ENCODE data around the gene VOPP1.

VOPP1 gene

DNA sequence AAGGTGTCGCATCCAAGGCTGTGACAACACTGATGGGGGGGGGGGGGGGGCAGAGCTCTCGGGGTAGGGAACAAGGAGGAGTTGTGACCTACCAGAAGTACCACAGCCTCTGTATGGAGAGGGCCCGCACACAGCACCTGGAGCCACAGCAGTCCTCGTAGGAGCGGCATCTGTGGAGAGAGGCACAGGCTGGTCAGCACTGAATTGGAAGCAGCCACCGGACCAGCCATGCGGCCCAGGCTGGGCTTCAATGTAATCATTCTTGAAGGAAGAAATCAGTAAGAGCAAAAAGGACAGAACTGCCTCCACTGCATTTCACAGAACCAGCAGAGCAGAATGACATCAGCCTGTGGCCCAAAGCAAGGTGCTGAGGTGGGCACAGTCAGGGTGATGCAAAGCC, 74.8 kb downstream of the VOPP1 start:
- Histone ChIP-seq H3K9ac (ENCODE audit: low read depth, low read length) (no peak overlapping the region), H3K4me1 (ENCODE audit: insufficient read depth, low read length) (no peaks in the 10 kb centered on the region), H3K36me3 (ENCODE audit: insufficient read depth, low read length) (no peaks in the 10 kb centered on the region; the same call in 1 of the 2 replicates), H3K9me3 (ENCODE audit: control insufficient read depth, insufficient read depth, low read length) (no peaks in the 10 kb centered on the region)

DNA sequence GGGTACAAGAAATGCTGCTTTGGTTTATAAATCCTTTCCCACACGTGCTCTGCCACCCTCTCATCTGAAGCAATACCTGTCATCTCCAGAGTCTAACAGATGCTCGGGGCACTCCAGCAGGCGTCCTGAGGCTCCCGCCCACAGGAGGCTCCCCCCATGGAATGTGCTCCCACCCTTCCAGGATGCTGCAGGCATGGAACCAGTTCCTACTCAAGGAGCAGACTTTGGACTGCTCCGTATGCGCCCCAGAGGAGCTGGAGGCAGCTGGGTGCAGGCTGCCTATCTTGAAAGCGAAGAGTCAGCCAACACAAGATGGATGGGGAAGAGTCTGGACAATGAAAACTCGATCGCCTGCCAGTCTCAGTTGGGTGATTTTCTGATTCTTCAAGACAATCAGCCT, 75.4 kb downstream of the VOPP1 start:
- H3K36me3 ChIP-seq (ENCODE audit: insufficient read depth, low read length) = no peaks in the 10 kb centered on the region; the same call in 1 of the 2 replicates
- no peak overlapping the region for H3K9ac ChIP-seq (ENCODE audit: low read depth, low read length)
- H3K9me3 ChIP-seq (ENCODE audit: control insufficient read depth, insufficient read depth, low read length) = no peaks in the 10 kb centered on the region
- no peaks in the 10 kb centered on the region for H3K4me1 ChIP-seq (ENCODE audit: insufficient read depth, low read length)

DNA sequence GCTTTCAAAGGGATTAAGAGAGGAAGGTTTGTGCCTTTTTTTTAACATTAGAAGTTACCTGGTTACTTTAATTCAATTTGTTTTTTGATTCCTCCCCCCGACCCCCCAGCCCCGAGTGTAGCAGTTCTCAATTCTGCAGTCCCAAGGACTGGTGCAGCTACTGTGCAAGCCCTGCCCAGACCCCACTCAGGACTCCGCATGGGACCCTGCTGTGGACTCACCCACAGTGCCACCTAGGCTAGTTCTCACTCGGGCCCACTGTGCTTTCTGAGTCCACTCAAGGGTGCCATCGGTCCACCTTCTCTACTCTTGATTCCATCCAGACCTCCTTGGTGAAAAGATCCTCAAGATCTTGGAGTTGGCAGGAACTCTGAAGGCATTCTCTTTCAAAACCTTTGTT, 77.4 kb downstream of the VOPP1 start:
- Histone ChIP-seq H3K36me3 (ENCODE audit: insufficient read depth, low read length) (peaks cover 2% of the 10 kb centered on the region; the same call in 1 of the 2 replicates), H3K4me1 (ENCODE audit: insufficient read depth, low read length) (no peaks in the 10 kb centered on the region), H3K9ac (ENCODE audit: low read depth, low read length) (no peak overlapping the region), H3K9me3 (ENCODE audit: control insufficient read depth, insufficient read depth, low read length) (no peaks in the 10 kb centered on the region)

DNA sequence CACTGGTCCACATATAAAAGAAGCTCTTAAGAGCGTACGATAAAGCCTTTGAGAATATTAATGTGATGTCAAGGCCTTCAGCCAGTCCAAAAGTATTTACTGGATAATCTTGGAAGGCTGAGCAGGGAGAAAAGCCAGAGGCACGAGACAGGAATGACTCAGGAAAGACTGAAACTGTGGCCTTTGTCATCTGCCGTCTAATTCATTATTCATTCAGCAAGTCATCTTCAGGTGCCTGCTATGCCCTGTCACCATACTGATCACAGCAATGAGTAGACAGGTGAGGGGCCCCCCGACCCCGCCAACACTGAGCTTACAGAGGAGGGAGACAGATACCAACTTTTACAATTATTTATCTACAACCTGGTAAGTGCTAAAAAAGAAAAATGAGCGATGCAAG, 78.9 kb downstream of the VOPP1 start:
- Histone ChIP-seq H3K9me3 (ENCODE audit: control insufficient read depth, insufficient read depth, low read length) (no peaks in the 10 kb centered on the region), H3K4me1 (ENCODE audit: insufficient read depth, low read length) (no peaks in the 10 kb centered on the region), H3K36me3 (ENCODE audit: insufficient read depth, low read length) (peaks cover 6% of the 10 kb centered on the region), H3K9ac (ENCODE audit: low read depth, low read length) (no peak overlapping the region)

DNA sequence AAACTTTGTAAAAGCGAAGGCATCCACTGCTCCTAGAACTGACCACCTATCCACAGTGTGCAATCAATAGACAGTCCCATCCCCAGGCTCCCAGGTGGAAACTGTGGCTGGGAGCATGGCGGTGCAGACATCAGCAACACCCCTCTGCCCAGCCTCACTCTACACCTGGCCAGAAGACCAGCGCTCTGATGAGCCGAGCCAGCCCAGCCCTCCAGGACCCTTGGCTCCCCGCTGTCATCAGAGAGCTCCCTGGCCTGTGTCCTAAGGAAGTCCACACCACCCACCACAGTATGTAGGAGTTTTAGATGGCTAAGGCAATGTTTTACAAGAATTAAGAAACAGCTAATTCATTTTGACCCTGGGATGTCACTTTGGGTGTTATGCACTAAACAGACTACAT, 81.0 kb downstream of the VOPP1 start:
- Histone ChIP-seq H3K9me3 (ENCODE audit: control insufficient read depth, insufficient read depth, low read length) (no peaks in the 10 kb centered on the region), H3K4me1 (ENCODE audit: insufficient read depth, low read length) (no peaks in the 10 kb centered on the region), H3K36me3 (ENCODE audit: insufficient read depth, low read length) (peaks cover 9% of the 10 kb centered on the region), H3K9ac (ENCODE audit: low read depth, low read length) (no peak overlapping the region)

DNA sequence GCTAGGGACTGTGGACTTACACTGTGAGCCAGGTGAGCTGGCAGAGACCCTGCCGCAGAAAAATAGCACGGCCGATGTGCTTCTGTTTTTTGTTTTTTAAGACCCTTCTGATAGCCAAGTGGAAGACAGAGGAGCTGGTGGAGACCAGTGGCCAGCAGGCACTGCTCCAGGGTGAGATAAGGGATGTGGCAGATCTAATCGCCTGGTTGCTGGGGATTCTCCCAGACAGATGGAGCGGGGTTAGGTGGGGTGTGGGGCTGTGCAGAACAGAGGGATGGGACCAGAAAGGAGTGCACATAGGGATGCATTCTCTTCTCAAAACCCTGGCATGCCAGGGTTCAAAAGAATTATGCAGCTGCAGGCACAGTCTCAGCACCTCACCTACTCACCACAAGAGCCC, 82.2 kb downstream of the VOPP1 start:
- Histone ChIP-seq H3K4me1 (ENCODE audit: insufficient read depth, low read length) (no peaks in the 10 kb centered on the region), H3K36me3 (ENCODE audit: insufficient read depth, low read length) (peaks cover 9% of the 10 kb centered on the region)

DNA sequence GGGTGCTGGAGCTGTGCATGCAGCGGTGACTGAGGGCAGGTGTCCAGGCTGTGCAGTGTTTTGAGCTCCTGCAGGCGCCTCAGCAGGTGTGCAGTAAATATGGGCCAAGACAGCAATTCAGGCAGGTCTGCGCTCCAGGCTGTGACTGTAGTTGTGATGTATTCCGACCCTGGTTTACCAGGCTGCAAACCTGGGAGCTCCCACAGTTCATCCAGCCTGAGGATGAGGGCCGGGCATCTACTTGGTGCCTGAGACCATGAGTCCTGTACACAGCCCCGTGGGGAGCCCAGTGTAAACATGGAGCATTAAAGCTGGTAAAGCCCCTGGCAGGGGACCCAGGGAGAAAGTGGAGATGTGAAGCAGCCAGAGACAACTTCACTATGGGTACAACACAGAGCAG, 82.8 kb downstream of the VOPP1 start:
- Histone ChIP-seq H3K4me1 (ENCODE audit: insufficient read depth, low read length) (no peaks in the 10 kb centered on the region), H3K9me3 (ENCODE audit: control insufficient read depth, insufficient read depth, low read length) (no peaks in the 10 kb centered on the region), H3K9ac (ENCODE audit: low read depth, low read length) (no peak overlapping the region), H3K36me3 (ENCODE audit: insufficient read depth, low read length) (peaks cover 9% of the 10 kb centered on the region)

More for the DNA sequence above, 82.2 kb downstream of the VOPP1 start:
- Histone ChIP-seq H3K9me3 (ENCODE audit: control insufficient read depth, insufficient read depth, low read length) (no peaks in the 10 kb centered on the region), H3K9ac (ENCODE audit: low read depth, low read length) (no peak overlapping the region)

DNA sequence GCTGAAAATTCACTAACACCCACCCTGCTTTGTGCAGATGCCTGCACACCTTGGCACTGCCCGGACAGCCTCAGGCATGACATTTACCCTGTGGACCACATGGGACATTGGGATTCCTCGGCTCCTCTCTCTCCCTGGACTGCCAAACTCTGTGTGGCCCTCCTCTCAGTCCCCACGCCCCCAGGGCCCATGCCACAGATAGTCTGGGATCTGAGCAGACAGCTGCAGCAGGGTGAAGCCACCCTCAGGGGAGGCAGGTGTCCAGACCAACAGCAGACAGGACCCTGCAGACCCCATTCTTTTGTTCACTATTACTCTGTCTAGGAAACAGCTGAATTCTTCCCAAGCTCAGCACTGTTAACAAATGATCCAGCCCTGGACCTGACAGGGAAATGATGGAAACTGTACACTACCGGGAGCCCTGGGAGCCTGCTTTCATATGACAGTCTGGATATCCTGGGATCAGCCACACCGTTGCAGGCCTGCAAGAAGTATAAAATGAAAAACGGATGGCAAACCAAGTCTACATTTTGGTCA, 83.4 kb downstream of the VOPP1 start:
- H3K4me1 ChIP-seq (ENCODE audit: insufficient read depth, low read length) = no peaks in the 10 kb centered on the region
- peaks cover 9% of the 10 kb centered on the region for H3K36me3 ChIP-seq (ENCODE audit: insufficient read depth, low read length)
- no peaks in the 10 kb centered on the region for H3K9me3 ChIP-seq (ENCODE audit: control insufficient read depth, insufficient read depth, low read length)
- H3K9ac ChIP-seq (ENCODE audit: low read depth, low read length) = no peak overlapping the region

DNA sequence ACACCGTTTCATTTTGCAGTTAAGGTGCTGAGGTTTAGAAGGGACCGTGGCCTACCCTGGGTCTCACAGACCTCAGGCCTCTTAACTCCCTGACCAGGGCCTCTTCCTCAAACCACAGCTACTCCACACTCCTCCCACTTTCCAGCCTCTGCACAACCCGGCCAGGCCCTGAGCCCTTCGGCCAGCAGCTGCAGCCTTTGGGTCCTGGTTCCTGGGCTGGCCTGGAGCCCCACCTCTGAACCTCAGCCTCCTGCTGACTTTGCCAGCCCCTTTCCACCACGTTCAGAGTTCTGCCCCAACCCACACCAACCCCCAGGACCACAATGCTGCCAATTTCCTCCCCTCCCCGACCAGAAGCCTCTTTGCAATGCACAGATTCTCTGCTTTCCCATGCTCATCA, 84.1 kb downstream of the VOPP1 start:
- no peaks in the 10 kb centered on the region for H3K9me3 ChIP-seq (ENCODE audit: control insufficient read depth, insufficient read depth, low read length)
- H3K36me3 ChIP-seq (ENCODE audit: insufficient read depth, low read length) = peaks cover 9% of the 10 kb centered on the region
- no peaks in the 10 kb centered on the region for H3K4me1 ChIP-seq (ENCODE audit: insufficient read depth, low read length)
- H3K9ac ChIP-seq (ENCODE audit: low read depth, low read length) = no peak overlapping the region

DNA sequence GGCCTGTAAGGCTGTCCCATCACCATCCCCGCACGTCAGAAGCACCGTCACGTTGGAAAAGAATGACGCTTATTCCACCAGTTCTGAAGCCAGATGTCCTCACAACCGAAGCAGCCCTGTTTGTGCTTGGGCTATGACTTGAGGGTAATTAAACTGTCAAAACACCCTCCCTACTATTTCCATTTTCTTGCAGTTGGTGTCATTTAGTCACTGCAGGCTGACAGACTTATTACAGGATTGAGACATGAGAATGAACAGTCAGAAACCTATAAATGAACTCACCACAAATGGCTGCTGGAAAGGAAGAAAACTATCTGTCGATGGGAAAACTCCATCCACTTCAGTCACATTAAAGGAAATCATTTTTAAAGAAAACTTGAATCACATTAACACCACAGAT, 85.3 kb downstream of the VOPP1 start:
- no peaks in the 10 kb centered on the region for H3K4me1 ChIP-seq (ENCODE audit: insufficient read depth, low read length)
- H3K36me3 ChIP-seq (ENCODE audit: insufficient read depth, low read length) = peaks cover 9% of the 10 kb centered on the region
- no peaks in the 10 kb centered on the region for H3K9me3 ChIP-seq (ENCODE audit: control insufficient read depth, insufficient read depth, low read length)
- H3K9ac ChIP-seq (ENCODE audit: low read depth, low read length) = no peak overlapping the region

DNA sequence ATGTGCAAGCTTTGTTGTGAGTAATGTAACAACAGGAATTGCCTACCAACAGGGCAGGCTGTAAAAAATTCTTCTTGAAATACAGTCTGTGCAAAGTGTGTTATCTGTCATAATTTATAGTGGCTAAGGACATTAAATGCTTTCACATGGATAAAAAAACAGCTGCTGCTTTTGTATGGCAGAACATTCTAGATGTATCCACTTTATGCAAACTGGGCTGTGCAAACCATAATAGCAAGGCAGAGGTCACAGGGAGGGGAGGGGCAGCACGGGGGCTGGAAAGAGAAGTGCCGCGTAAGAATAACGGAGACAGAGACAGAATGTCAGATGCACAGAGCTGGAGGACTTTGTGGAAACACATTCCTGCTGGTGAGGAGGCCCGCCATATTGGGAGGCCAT, 86.1 kb downstream of the VOPP1 start:
- Histone ChIP-seq H3K9ac (ENCODE audit: low read depth, low read length) (no peak overlapping the region), H3K36me3 (ENCODE audit: insufficient read depth, low read length) (peaks cover 9% of the 10 kb centered on the region), H3K9me3 (ENCODE audit: control insufficient read depth, insufficient read depth, low read length) (no peaks in the 10 kb centered on the region), H3K4me1 (ENCODE audit: insufficient read depth, low read length) (no peaks in the 10 kb centered on the region)

DNA sequence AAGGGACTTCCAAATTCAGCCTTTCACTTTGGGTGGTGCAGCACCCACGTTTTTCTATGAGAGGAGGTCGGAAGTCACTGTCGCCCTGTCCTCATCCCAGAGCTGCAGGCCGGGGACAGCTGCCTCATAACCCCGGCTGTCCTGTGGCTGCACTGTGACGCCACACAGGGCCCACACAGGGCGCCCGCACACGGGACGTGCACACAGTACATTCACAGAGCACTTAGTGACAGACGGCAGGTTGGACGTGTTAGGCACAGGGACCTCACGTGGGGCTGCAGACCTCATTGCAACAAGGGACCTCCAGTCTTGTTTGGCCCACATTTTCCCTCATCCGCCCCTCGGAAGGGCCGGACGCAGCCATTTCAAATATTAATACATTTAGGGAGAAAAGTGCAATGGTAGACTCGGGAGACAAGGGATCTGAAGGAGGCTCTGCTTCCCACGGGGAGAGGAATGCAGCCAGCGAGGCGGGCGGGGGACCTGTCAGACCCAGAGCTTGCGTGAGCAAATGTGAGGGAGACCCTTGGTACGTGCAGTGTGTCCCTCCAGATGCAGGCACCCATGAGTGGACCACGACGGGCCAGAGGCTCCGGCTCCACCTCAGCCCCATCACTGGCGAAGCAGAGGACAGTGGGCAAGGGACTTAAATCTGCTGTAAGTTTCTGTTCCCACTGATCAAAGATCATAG, 86.7 kb downstream of the VOPP1 start:
- no peaks in the 10 kb centered on the region for H3K9me3 ChIP-seq (ENCODE audit: control insufficient read depth, insufficient read depth, low read length)
- peaks cover 9% of the 10 kb centered on the region for H3K36me3 ChIP-seq (ENCODE audit: insufficient read depth, low read length)
- H3K9ac ChIP-seq (ENCODE audit: low read depth, low read length) = no peak overlapping the region
- no peaks in the 10 kb centered on the region for H3K4me1 ChIP-seq (ENCODE audit: insufficient read depth, low read length)

DNA sequence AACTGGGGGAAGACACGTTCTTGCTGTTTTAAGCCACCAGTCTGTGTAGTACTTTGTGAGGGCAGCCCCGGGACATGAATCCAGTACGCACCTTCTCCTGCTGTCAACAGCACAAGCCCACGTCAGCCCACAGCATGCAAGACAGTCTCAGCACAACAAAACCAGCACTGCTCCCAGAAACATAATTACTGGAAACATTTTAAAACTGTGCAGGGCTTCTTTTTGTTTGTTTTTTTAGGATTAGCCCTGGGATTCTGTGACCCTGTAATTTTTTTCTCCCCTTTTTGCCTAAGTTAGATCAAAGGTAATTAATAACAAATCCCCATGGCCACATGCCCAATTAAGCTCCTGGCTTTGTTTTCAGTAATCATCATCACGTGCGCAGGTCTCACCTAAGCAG, 87.5 kb downstream of the VOPP1 start:
- Histone ChIP-seq H3K9me3 (ENCODE audit: control insufficient read depth, insufficient read depth, low read length) (no peaks in the 10 kb centered on the region), H3K9ac (ENCODE audit: low read depth, low read length) (no peak overlapping the region), H3K4me1 (ENCODE audit: insufficient read depth, low read length) (no peaks in the 10 kb centered on the region), H3K36me3 (ENCODE audit: insufficient read depth, low read length) (peaks cover 7% of the 10 kb centered on the region)

DNA sequence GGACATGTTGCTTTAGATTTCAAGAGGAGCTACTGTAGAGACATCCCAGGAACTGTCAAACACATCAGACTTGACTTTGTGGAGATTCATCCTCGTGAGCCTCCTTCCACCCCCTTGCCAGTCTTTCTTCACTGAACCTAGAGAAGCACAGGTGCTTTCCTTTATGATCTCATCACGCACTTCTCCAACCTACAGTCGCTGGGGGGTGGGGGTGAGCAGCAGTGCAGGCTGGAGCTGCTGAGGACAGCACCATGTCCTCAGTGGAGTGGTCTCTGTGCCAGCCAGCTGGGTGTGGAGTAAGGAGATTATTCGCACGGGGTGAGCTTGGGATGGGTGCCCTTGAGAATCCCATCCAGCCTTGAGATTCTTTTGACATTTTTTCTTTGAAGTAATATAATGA, 88.1 kb downstream of the VOPP1 start:
- no peaks in the 10 kb centered on the region for H3K4me1 ChIP-seq (ENCODE audit: insufficient read depth, low read length)
- no peaks in the 10 kb centered on the region for H3K9me3 ChIP-seq (ENCODE audit: control insufficient read depth, insufficient read depth, low read length)
- H3K36me3 ChIP-seq (ENCODE audit: insufficient read depth, low read length) = peaks cover 5% of the 10 kb centered on the region
- no peak overlapping the region for H3K9ac ChIP-seq (ENCODE audit: low read depth, low read length)

DNA sequence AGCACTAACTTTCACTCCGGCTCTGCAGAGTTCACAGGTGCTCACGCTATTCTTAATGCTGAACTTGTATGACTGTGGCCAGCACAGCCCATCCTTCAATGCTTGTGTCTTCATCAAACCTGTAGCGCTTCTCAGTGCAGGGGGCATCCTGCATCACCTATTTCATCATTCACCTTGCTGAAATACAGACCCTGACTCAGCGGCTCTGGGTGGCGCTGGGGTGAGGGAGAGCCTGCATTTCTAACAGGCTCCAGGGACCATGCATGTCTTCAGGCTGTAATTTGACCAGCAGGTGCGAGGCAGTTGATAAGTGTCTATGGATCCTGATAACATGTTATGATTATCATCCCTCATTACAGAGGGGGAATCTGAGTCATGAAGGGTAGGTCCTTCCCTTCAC, 89.3 kb downstream of the VOPP1 start:
- Histone ChIP-seq H3K9ac (ENCODE audit: low read depth, low read length) (no peak overlapping the region), H3K4me1 (ENCODE audit: insufficient read depth, low read length) (no peaks in the 10 kb centered on the region), H3K36me3 (ENCODE audit: insufficient read depth, low read length) (peaks cover 1% of the 10 kb centered on the region), H3K9me3 (ENCODE audit: control insufficient read depth, insufficient read depth, low read length) (no peaks in the 10 kb centered on the region)
